ENCODE data around the gene ANKRD63.

The ANKRD63 gene

DNA sequence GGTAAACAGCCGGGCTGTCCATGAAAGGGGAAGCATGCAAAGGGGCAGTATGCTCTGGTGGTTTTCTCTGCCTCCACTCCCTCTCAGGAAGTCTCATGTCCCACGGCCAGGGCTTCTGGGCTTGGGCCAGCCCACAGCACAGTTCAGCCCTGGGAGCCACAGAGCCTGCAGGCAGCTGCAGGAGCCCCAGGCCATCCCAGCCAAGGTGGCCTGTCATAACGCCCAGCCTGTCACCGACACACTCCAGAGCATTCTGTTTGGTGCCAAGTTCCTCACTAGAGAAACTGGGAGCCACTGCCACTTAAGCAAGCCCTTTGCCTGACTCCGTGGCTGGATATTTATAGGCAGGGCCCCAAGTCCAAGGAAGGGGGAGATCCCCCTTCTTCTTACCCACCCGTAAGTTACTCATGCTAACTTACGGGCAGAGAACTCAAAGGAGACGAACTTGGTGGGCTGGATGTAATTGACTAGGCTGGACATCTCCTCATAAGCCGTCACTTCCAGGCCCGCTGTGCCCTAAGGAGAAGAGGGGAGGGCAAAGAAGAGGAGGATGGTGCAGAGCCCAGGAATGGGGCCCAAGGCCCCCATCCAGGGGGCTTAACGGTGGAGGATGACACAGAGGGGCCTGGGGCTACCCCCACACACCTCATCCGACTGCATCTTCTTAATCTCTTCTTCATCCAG, 13.2 kb upstream of the ANKRD63 start:
- no peak for TF ChIP-seq FOXP2 (optimal IDR thresholded peaks at IDR 0.05; ENCODE audit: control extremely low read depth, extremely low read length, insufficient read depth)
- TF ChIP-seq EZH2 (IDR thresholded peaks at IDR 0.05): no peak
- no peak for TF ChIP-seq POLR2AphosphoS5 (IDR thresholded peaks at IDR 0.05; ENCODE audit: borderline replicate concordance, low read depth, low read length)
- Histone ChIP-seq H3K36me3 (ENCODE audit: insufficient read depth, low read length) (peaks cover 21% of the 10 kb centered on the region), H3K9me3 (ENCODE audit: low read depth, low read length) (peaks cover 4% of the 10 kb centered on the region; the same call in 1 of the 2 replicates), H3K4me3 (no peak overlapping the region), H3K27ac (no peak overlapping the region), H3K9ac (ENCODE audit: insufficient read length) (no peak overlapping the region)
- DNase-seq (ENCODE audit: low read depth, low spot score): no peak

DNA sequence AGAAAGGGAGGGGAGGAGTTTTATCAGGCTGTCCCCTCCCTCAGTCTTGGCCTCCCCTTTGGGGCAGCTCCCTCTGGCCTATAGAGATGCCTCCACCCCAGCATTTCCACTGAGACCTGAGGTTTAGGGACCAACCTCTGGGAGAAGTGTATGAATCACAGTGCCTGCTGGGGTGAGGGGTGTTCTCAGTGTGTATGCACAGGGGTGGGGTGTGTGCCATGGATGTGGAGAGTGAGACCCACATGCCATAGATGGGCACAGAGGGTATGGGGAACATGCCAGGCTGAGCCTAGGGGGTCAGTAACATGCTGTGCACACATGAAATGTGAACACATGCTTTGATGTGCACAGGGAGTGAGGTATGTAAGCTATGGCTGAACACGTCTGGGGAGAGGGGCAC, 12.4 kb upstream of the ANKRD63 start:
- Histone ChIP-seq H3K4me3 (no peak overlapping the region), H3K36me3 (ENCODE audit: insufficient read depth, low read length) (peaks cover 14% of the 10 kb centered on the region), H3K9me3 (ENCODE audit: low read depth, low read length) (peaks cover 4% of the 10 kb centered on the region; the same call in 1 of the 2 replicates), H3K9ac (ENCODE audit: insufficient read length) (no peak overlapping the region), H3K27ac (no peak overlapping the region)
- TF ChIP-seq POLR2AphosphoS5 (IDR thresholded peaks at IDR 0.05; ENCODE audit: borderline replicate concordance, low read depth, low read length) (no peak), EZH2 (IDR thresholded peaks at IDR 0.05) (no peak), FOXP2 (optimal IDR thresholded peaks at IDR 0.05; ENCODE audit: control extremely low read depth, extremely low read length, insufficient read depth) (no peak)
- no peak for DNase-seq (ENCODE audit: low read depth, low spot score)

GRCh38 chr15:40293905-40294895, 11.3 kb upstream of the ANKRD63 start:
- Histone ChIP-seq H3K9me3 (ENCODE audit: low read depth, low read length) (no peaks in the 10 kb centered on the region), H3K36me3 (ENCODE audit: insufficient read depth, low read length) (peaks cover 5% of the 10 kb centered on the region; the same call in 1 of the 2 replicates), H3K9ac (ENCODE audit: insufficient read length) (no peak overlapping the region), H3K4me3 (no peak overlapping the region), H3K27ac (no peak overlapping the region)
- no peak for TF ChIP-seq EZH2 (IDR thresholded peaks at IDR 0.05)
- no peak for TF ChIP-seq FOXP2 (optimal IDR thresholded peaks at IDR 0.05; ENCODE audit: control extremely low read depth, extremely low read length, insufficient read depth)
- TF ChIP-seq POLR2AphosphoS5 (IDR thresholded peaks at IDR 0.05; ENCODE audit: borderline replicate concordance, low read depth, low read length): no peak
- DNase-seq (ENCODE audit: low read depth, low spot score): no peak

- no peak overlapping the region for H3K4me3 ChIP-seq
- no peak overlapping the region for H3K27ac ChIP-seq
- no peak overlapping the region for H3K9ac ChIP-seq (ENCODE audit: insufficient read length)
- H3K36me3 ChIP-seq (ENCODE audit: insufficient read depth, low read length): no peaks in the 10 kb centered on the region; the same call in 1 of the 2 replicates
- no peak for DNase-seq (ENCODE audit: low read depth, low spot score)
- H3K9me3 ChIP-seq (ENCODE audit: low read depth, low read length): no peaks in the 10 kb centered on the region
- no peak for TF ChIP-seq POLR2AphosphoS5 (IDR thresholded peaks at IDR 0.05; ENCODE audit: borderline replicate concordance, low read depth, low read length)
- no peak for TF ChIP-seq FOXP2 (optimal IDR thresholded peaks at IDR 0.05; ENCODE audit: control extremely low read depth, extremely low read length, insufficient read depth)
- no peak for TF ChIP-seq EZH2 (IDR thresholded peaks at IDR 0.05)
Observed at GRCh38 chr15:40293006-40293405, 10.1 kb upstream of the ANKRD63 start.

DNA sequence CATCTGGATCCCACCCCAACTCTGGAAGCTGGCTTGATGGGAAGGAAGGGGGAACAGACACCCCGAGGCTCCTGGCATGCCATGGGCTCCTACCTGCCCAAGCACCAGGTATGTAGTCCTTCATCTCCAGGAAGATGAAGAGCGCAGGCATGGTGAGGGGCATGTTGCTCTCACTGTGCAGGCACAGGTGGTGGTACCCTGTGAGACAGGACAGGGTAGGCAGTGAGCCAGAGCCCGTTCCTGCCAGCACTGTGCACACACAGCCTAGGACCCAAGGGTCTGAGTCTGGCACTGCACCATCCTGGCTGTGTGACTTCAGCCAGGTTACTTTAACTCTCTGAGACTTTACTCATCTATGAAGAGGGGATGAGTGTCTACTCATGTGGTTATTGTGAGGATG, 9.4 kb upstream of the ANKRD63 start:
- Histone ChIP-seq H3K9me3 (ENCODE audit: low read depth, low read length) (no peaks in the 10 kb centered on the region), H3K36me3 (ENCODE audit: insufficient read depth, low read length) (no peaks in the 10 kb centered on the region), H3K27ac (no peak overlapping the region), H3K9ac (ENCODE audit: insufficient read length) (no peak overlapping the region), H3K4me3 (no peak overlapping the region)
- no peak for DNase-seq (ENCODE audit: low read depth, low spot score)
- TF ChIP-seq EZH2 (IDR thresholded peaks at IDR 0.05) (no peak), FOXP2 (optimal IDR thresholded peaks at IDR 0.05; ENCODE audit: control extremely low read depth, extremely low read length, insufficient read depth) (no peak), POLR2AphosphoS5 (IDR thresholded peaks at IDR 0.05; ENCODE audit: borderline replicate concordance, low read depth, low read length) (no peak)

DNA sequence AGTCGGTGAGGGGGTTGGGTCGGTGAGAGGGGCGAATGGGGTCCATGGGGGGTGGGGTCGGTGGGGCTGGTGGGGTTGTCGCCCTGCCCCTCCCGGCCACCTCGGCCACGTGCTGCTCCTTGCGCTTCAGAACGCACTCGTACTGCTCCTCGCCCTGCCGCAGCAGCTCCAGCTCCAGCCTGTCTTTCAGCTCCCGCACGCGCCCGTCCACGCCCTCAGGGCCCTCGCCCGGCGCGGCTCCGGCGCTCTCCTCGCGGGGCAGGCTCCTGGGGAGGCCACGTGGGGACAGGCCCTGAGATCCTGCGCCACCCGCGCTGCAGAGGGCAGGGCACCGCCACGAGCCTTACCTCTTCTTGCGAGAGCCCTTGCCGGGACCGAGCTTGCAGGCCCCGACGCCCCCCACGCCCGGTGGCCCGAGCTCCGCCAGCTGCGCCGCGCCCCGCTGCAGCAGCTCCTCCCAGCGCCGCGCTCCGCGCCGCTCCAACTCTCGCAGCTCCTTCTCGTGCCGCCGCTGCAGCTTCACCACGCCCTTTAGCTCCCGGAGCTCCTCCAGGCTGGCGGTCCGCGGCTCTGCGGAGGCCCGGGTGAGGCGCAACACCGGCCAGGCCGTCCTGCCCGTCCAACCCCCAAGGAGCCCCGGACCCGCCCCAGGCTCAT, 8.2 kb upstream of the ANKRD63 start:
- TF ChIP-seq EZH2 (IDR thresholded peaks at IDR 0.05) (no peak), POLR2AphosphoS5 (IDR thresholded peaks at IDR 0.05; ENCODE audit: borderline replicate concordance, low read depth, low read length) (no peak), FOXP2 (optimal IDR thresholded peaks at IDR 0.05; ENCODE audit: control extremely low read depth, extremely low read length, insufficient read depth) (no peak)
- Histone ChIP-seq H3K4me3 (peak overlapping the region; percentile 80), H3K27ac (no peak overlapping the region), H3K9ac (ENCODE audit: insufficient read length) (peak overlapping the region; percentile 75), H3K9me3 (ENCODE audit: low read depth, low read length) (no peaks in the 10 kb centered on the region), H3K36me3 (ENCODE audit: insufficient read depth, low read length) (no peaks in the 10 kb centered on the region)
- DNase-seq (ENCODE audit: low read depth, low spot score): no peak

DNA sequence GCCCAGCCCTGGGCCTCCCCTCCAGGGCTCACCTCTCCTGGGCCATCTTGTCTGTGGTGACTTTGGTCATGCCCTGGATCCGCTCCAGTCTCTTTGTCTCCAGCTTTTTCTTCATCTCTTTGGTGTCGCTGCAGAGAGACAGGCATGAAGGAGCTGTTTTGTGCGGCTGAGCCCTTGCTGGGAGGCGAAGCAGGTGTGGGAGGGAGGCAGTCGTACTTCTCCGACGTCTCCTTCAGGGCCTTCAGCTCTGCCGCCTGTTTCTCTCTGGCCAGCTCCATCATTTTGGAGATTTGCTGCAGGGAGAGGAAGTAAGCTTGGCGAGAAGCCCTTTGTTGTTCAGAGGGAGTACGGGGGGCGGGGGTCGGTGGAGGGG, 7.7 kb upstream of the ANKRD63 start:
- Histone ChIP-seq H3K4me3 (peak overlapping the region; percentile 80), H3K9me3 (ENCODE audit: low read depth, low read length) (no peaks in the 10 kb centered on the region), H3K27ac (no peak overlapping the region), H3K36me3 (ENCODE audit: insufficient read depth, low read length) (no peaks in the 10 kb centered on the region), H3K9ac (ENCODE audit: insufficient read length) (no peak overlapping the region)
- no peak for TF ChIP-seq POLR2AphosphoS5 (IDR thresholded peaks at IDR 0.05; ENCODE audit: borderline replicate concordance, low read depth, low read length)
- no peak for TF ChIP-seq EZH2 (IDR thresholded peaks at IDR 0.05)
- TF ChIP-seq FOXP2 (optimal IDR thresholded peaks at IDR 0.05; ENCODE audit: control extremely low read depth, extremely low read length, insufficient read depth): no peak
- no peak for DNase-seq (ENCODE audit: low read depth, low spot score)
